OCI-M2 (cell line): Measurements from ENCODE around the gene CDX1.
"Not testable (repeated sequence)": the region's sequence is repeated elsewhere in the genome, so short reads cannot be mapped to it uniquely, and the experiment has no call there.

ENCODE experiments used
- DNase-seq: peaks from one replicate; lab custom pipeline; 2025; ENCODE audit not compliant: unreplicated experiment; lab: John Stamatoyannopoulos, UW

Gene CDX1

GRCh38 chr5:150224483-150225027 lies 58.0 kb downstream of the CDX1 start:
- DNase-seq, result no peak

GRCh38 chr5:150227036-150227435 lies 60.5 kb downstream of the CDX1 start:
- no peak for DNase-seq

GRCh38 chr5:150227606-150228273 lies 61.2 kb downstream of the CDX1 start:
- no peak for DNase-seq

GRCh38 chr5:150229571-150229970 lies 63.0 kb downstream of the CDX1 start:
- no peak for DNase-seq

- no peak for DNase-seq
These were observed 64.3 kb downstream of the CDX1 start for GRCh38 chr5:150230842-150231241.

GRCh38 chr5:150233706-150234105 lies 67.1 kb downstream of the CDX1 start:
- not testable (repeated sequence) for DNase-seq
